ENCODE measurements around the gene MORN3.
A peak's percentile ranks its signal among the peaks of the same experiment; 100 is the strongest.

The MORN3 gene

GRCh38 chr12:121649322-121649721 lies 20.1 kb downstream of the MORN3 start:
- peaks cover 5 to 55% (median 29%) of the 10 kb centered on the region in 4 experiments for H3K4me1 ChIP-seq (ENCODE audit: control extremely low read depth in 1 of 4, control insufficient read depth in 4 of 4, insufficient read depth in 4 of 4, low read length in 3 of 4)
- peaks cover 2 to 39% (median 12%) of the 10 kb centered on the region in 4 experiments for H3K36me3 ChIP-seq (ENCODE audit: control insufficient read depth in 4 of 4, insufficient read depth in 4 of 4, low read length in 3 of 4)
- H3K4me3 ChIP-seq (ENCODE audit: control insufficient read depth in 1 of 7, extremely low read depth in 1 of 7, insufficient read depth in 4 of 7, low read depth in 2 of 7, low read length in 6 of 7) = no peak overlapping the region
- no peak overlapping the region for H3K27ac ChIP-seq (ENCODE audit: insufficient read depth in 1 of 2, low read depth in 1 of 2, low read length in 2 of 2, poor library complexity in 1 of 2, severe bottlenecking in 2 of 2)
- H3K9me3 ChIP-seq (ENCODE audit: control extremely low read depth in 1 of 5, control insufficient read depth in 4 of 5, insufficient read depth in 2 of 5, low read depth in 1 of 5, low read length in 4 of 5) = no peaks in the 10 kb centered on the region
- WGBS (ENCODE audit: insufficient coverage) = 87% methylated on average over 3 of the region's 5 CpGs
- peak in 2 of 3 donors; percentile 47 to 59 for DNase-seq
- POLR2A ChIA-PET = interaction anchor here (0.6 to 1.3 kb wide), 7 partner anchors 9 to 154 kb away, joined by 3 to 11 read pairs (median 7); partner anchors contain the start of genes ORAI1 and SETD1B
- H3K27me3 ChIP-seq (replicated peaks in 2 of 5; ENCODE audit: control insufficient read depth in 4 of 5, insufficient read depth in 5 of 5, low read length in 4 of 5) = no peaks in the 10 kb centered on the region
- CTCF ChIA-PET = interaction anchor here (1.2 to 7.0 kb wide), 10 partner anchors 8 to 22 kb away, joined by 4 to 56 read pairs (median 10); partner anchors contain the start of gene ORAI1

GRCh38 chr12:121648458-121649028 lies 20.9 kb downstream of the MORN3 start:
- Histone ChIP-seq H3K27me3 (replicated peaks in 2 of 5; ENCODE audit: control insufficient read depth in 4 of 5, insufficient read depth in 5 of 5, low read length in 4 of 5) (no peaks in the 10 kb centered on the region), H3K4me1 (ENCODE audit: control extremely low read depth in 1 of 4, control insufficient read depth in 4 of 4, insufficient read depth in 4 of 4, low read length in 3 of 4) (peaks cover 5 to 55% (median 28%) of the 10 kb centered on the region in 4 experiments), H3K27ac (ENCODE audit: insufficient read depth in 1 of 2, low read depth in 1 of 2, low read length in 2 of 2, poor library complexity in 1 of 2, severe bottlenecking in 2 of 2) (no peak overlapping the region), H3K36me3 (ENCODE audit: control insufficient read depth in 4 of 4, insufficient read depth in 4 of 4, low read length in 3 of 4) (peaks cover 4 to 43% (median 13%) of the 10 kb centered on the region in 4 experiments), H3K9me3 (ENCODE audit: control extremely low read depth in 1 of 5, control insufficient read depth in 4 of 5, insufficient read depth in 2 of 5, low read depth in 1 of 5, low read length in 4 of 5) (no peaks in the 10 kb centered on the region), H3K4me3 (ENCODE audit: control insufficient read depth in 1 of 7, extremely low read depth in 1 of 7, insufficient read depth in 4 of 7, low read depth in 2 of 7, low read length in 6 of 7) (no peak overlapping the region)
- 100% methylated on average over 9 of the region's 11 CpGs for WGBS (ENCODE audit: insufficient coverage)
- no peak for DNase-seq
- POLR2A ChIA-PET = interaction anchor here (1.2 to 1.3 kb wide), 2 partner anchors 12 to 20 kb away, joined by 8 to 11 read pairs; no protein-coding TSS in a partner anchor
- CTCF ChIA-PET = interaction anchor here (1.2 to 7.0 kb wide), 8 partner anchors 9 to 22 kb away, joined by 4 to 56 read pairs (median 14); partner anchors contain the start of gene ORAI1

- H3K4me3 ChIP-seq (ENCODE audit: control insufficient read depth in 1 of 7, extremely low read depth in 1 of 7, insufficient read depth in 4 of 7, low read depth in 2 of 7, low read length in 6 of 7) = no peak overlapping the region
- ChIA-PET POLR2A (interaction anchor here (0.6 kb wide), 1 partner anchor 13 kb away, joined by 3 read pairs; no protein-coding TSS in a partner anchor), CTCF (interaction anchor here (0.6 to 6.4 kb wide), 4 partner anchors 9 to 62 kb away, joined by 3 to 25 read pairs (median 4); partner anchors contain the start of gene ORAI1)
Measured at GRCh38 chr12:121641343-121641630, 28.2 kb downstream of the MORN3 start.

GRCh38 chr12:121638298-121639202 lies 30.9 kb downstream of the MORN3 start:
- whole genome bisulfite sequencing (ENCODE audit: insufficient coverage) = 97% methylated on average over 14 of the region's 14 CpGs
- H3K4me3 ChIP-seq (ENCODE audit: control insufficient read depth in 1 of 7, extremely low read depth in 1 of 7, insufficient read depth in 4 of 7, low read depth in 2 of 7, low read length in 6 of 7) = no peak overlapping the region
- no peak for DNase-seq
- H3K9me3 ChIP-seq (ENCODE audit: control extremely low read depth in 1 of 5, control insufficient read depth in 4 of 5, insufficient read depth in 2 of 5, low read depth in 1 of 5, low read length in 4 of 5) = no peaks in the 10 kb centered on the region
- H3K36me3 ChIP-seq (ENCODE audit: control insufficient read depth in 4 of 4, insufficient read depth in 4 of 4, low read length in 3 of 4) = peaks cover 3 to 49% (median 22%) of the 10 kb centered on the region in 4 experiments
- CTCF ChIA-PET = interaction anchor here (0.6 to 6.4 kb wide), 5 partner anchors 10 to 29 kb away, joined by 3 to 56 read pairs (median 25); partner anchors contain the start of genes MORN3 and ORAI1
- H3K4me1 ChIP-seq (ENCODE audit: control extremely low read depth in 1 of 4, control insufficient read depth in 4 of 4, insufficient read depth in 4 of 4, low read length in 3 of 4) = peaks cover 2 to 44% (median 25%) of the 10 kb centered on the region in 4 experiments
- peak overlapping the region; percentile 40 to 71 for H3K27ac ChIP-seq (ENCODE audit: insufficient read depth in 1 of 2, low read depth in 1 of 2, low read length in 2 of 2, poor library complexity in 1 of 2, severe bottlenecking in 2 of 2)
- POLR2A ChIA-PET = interaction anchor here (1.1 kb wide), 1 partner anchor 11 kb away, joined by 3 read pairs; no protein-coding TSS in a partner anchor
- no peaks in the 10 kb centered on the region for H3K27me3 ChIP-seq (replicated peaks in 2 of 5; ENCODE audit: control insufficient read depth in 4 of 5, insufficient read depth in 5 of 5, low read length in 4 of 5)

More at GRCh38 chr12:121641343-121641630, 28.2 kb downstream of the MORN3 start:
- Histone ChIP-seq H3K27me3 (replicated peaks in 2 of 5; ENCODE audit: control insufficient read depth in 4 of 5, insufficient read depth in 5 of 5, low read length in 4 of 5) (no peaks in the 10 kb centered on the region), H3K9me3 (ENCODE audit: control extremely low read depth in 1 of 5, control insufficient read depth in 4 of 5, insufficient read depth in 2 of 5, low read depth in 1 of 5, low read length in 4 of 5) (no peaks in the 10 kb centered on the region), H3K27ac (ENCODE audit: insufficient read depth in 1 of 2, low read depth in 1 of 2, low read length in 2 of 2, poor library complexity in 1 of 2, severe bottlenecking in 2 of 2) (no peak overlapping the region), H3K4me1 (ENCODE audit: control extremely low read depth in 1 of 4, control insufficient read depth in 4 of 4, insufficient read depth in 4 of 4, low read length in 3 of 4) (peaks cover 2 to 28% (median 17%) of the 10 kb centered on the region in 4 experiments), H3K36me3 (ENCODE audit: control insufficient read depth in 4 of 4, insufficient read depth in 4 of 4, low read length in 3 of 4) (peaks cover 7 to 49% (median 26%) of the 10 kb centered on the region in 4 experiments)
- no peak for DNase-seq
- WGBS (ENCODE audit: insufficient coverage) = 98% methylated on average over 15 of the region's 18 CpGs

GRCh38 chr12:121637231-121637914 lies 32.1 kb downstream of the MORN3 start:
- peaks cover 3 to 55% (median 20%) of the 10 kb centered on the region in 4 experiments for H3K36me3 ChIP-seq (ENCODE audit: control insufficient read depth in 4 of 4, insufficient read depth in 4 of 4, low read length in 3 of 4)
- ChIA-PET CTCF (interaction anchor here (0.6 to 6.4 kb wide), 8 partner anchors 10 to 142 kb away, joined by 3 to 56 read pairs (median 4); partner anchors contain the start of genes MORN3 and ORAI1), POLR2A (interaction anchor here (0.7 to 2.6 kb wide), 2 partner anchors 12 to 270 kb away, joined by 3 to 11 read pairs; no protein-coding TSS in a partner anchor)
- H3K27me3 ChIP-seq (replicated peaks in 2 of 5; ENCODE audit: control insufficient read depth in 4 of 5, insufficient read depth in 5 of 5, low read length in 4 of 5) = no peaks in the 10 kb centered on the region
- H3K4me3 ChIP-seq (ENCODE audit: control insufficient read depth in 1 of 7, extremely low read depth in 1 of 7, insufficient read depth in 4 of 7, low read depth in 2 of 7, low read length in 6 of 7) = peak overlapping the region in 3 of 7 experiments; percentile 4 to 50 (median 9)
- no peaks in the 10 kb centered on the region for H3K9me3 ChIP-seq (ENCODE audit: control extremely low read depth in 1 of 5, control insufficient read depth in 4 of 5, insufficient read depth in 2 of 5, low read depth in 1 of 5, low read length in 4 of 5)
- DNase-seq = peak in 2 of 3 donors; percentile 24 to 55
- H3K4me1 ChIP-seq (ENCODE audit: control extremely low read depth in 1 of 4, control insufficient read depth in 4 of 4, insufficient read depth in 4 of 4, low read length in 3 of 4) = peaks cover 2 to 55% (median 35%) of the 10 kb centered on the region in 4 experiments
- peak overlapping the region; percentile 40 to 71 for H3K27ac ChIP-seq (ENCODE audit: insufficient read depth in 1 of 2, low read depth in 1 of 2, low read length in 2 of 2, poor library complexity in 1 of 2, severe bottlenecking in 2 of 2)
- 21% methylated on average over 5 of the region's 10 CpGs for WGBS (ENCODE audit: insufficient coverage)

GRCh38 chr12:121634836-121635235 lies 34.6 kb downstream of the MORN3 start:
- Histone ChIP-seq H3K27me3 (replicated peaks in 2 of 5; ENCODE audit: control insufficient read depth in 4 of 5, insufficient read depth in 5 of 5, low read length in 4 of 5) (no peaks in the 10 kb centered on the region), H3K9me3 (ENCODE audit: control extremely low read depth in 1 of 5, control insufficient read depth in 4 of 5, insufficient read depth in 2 of 5, low read depth in 1 of 5, low read length in 4 of 5) (no peaks in the 10 kb centered on the region), H3K27ac (ENCODE audit: insufficient read depth in 1 of 2, low read depth in 1 of 2, low read length in 2 of 2, poor library complexity in 1 of 2, severe bottlenecking in 2 of 2) (peak overlapping the region; percentile 25 to 35), H3K36me3 (ENCODE audit: control insufficient read depth in 4 of 4, insufficient read depth in 4 of 4, low read length in 3 of 4) (peaks cover 0 to 57% (median 6%) of the 10 kb centered on the region in 4 experiments), H3K4me3 (ENCODE audit: control insufficient read depth in 1 of 7, extremely low read depth in 1 of 7, insufficient read depth in 4 of 7, low read depth in 2 of 7, low read length in 6 of 7) (peak overlapping the region in 3 of 7 experiments; percentile 26 to 47 (median 34)), H3K4me1 (ENCODE audit: control extremely low read depth in 1 of 4, control insufficient read depth in 4 of 4, insufficient read depth in 4 of 4, low read length in 3 of 4) (peaks cover 9 to 79% (median 60%) of the 10 kb centered on the region in 4 experiments)
- ChIA-PET CTCF (interaction anchor here (1.1 to 5.7 kb wide), 6 partner anchors 8 to 46 kb away, joined by 3 to 56 read pairs (median 5); partner anchors contain the start of genes MORN3 and ORAI1), POLR2A (interaction anchor here (0.7 to 0.9 kb wide), 3 partner anchors 8 to 55 kb away, joined by 3 to 7 read pairs (median 4); partner anchors contain the start of gene ORAI1)
- DNase-seq = no peak
- 33% methylated on average over 4 of the region's 13 CpGs for WGBS (ENCODE audit: insufficient coverage)

Data from common myeloid progenitor, CD34-positive (primary cell).